ENCODE data around the gene RNLS.
A peak's percentile ranks its signal among the peaks of the same experiment; 100 is the strongest.

The RNLS gene

DNA sequence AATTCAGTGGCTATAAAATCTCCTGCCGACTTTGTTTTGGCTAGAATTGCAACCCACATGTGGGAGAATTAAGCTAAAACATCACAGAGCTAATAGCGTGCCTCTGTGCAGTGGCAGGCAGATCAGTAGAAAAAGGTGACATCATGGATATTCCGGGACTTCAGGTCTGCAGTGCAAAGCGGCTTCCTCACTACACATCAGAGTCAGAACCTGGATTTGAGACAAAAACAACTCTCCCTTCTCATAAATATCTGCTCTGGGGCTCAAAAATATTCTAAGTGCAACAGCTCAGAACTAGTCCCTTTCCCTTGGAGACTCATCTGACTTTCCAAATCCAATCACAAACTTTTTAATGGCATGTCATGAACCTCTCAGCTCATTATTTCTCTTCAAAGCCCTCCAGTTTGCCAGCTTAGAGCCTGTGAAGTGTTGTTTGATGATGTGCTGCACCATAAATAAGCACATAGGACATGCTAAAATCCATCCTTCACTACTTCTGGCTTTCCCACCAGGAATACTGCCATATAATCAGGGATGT, 337.1 kb downstream of the RNLS start:
- DNase-seq = no peak

GRCh38 chr10:88244781-88245625, 338.1 kb downstream of the RNLS start:
- peak; percentile 68 for DNase-seq

DNA sequence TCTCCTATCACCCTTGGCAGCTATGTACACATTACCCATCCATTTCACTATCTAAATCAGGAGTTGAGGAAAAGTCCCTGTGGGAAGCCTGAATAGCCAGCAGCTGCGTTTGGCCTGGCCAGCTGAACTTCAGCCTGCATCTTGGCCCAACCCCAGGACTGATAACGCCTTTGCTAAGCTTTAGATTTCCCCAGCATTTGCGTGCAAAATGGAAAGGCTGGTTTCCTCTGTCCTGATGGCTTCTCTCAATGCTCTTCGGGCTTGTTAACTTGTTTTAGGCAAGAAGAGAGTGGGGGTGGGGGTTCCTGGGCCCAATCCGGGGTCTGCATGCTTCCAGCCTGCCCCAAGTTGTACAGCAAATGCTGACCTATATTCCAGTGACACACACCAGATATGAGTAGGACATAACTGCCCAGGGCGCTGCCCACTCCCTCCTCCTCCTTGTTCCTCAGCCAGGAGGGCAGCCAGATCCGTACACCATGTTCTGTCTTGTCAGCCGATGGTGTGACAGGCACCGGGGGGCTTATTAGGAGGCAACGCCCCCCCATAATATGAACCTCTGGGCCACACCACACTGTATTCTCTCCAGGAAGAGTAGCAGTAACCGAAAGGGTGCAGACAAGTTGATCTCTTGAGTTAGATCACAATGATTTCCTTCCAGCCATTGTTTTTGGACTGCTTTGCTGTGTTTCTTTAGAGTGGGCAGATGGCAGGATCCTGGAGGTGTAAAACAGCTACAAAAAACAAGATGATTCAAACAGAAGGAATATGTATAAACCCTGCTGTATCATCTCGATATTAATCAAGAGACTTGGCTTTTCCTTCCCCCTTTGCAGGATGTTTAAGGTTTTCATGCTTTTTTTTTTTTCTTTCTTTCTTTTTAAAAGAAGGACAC, 339.0 kb downstream of the RNLS start:
- DNase-seq = peak; percentile 80

DNA sequence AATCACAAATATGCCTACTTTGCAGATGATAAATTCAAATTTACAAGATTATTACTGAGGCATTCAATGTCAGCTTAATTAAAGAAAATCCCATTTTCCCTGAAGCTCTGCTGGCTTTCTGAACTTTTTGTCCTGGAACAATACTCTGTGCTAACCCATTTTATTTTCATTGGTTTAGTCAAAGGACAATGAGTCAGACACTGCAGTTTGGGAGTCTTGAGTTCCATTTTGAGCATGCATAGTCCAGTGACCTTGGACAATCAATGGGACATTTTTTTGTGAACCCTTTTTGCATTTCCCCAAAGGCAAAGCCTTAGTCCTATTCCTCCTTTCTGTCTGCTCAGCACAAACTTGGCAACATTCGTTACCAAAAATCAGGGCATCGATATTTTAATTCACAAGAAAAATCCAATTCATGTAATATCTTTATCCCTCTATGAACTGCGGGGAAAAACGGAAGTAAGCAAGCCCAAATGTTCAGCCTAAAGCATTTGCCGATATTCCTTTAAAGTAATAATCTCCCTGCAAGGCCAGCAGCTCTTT, 339.8 kb downstream of the RNLS start:
- DNase-seq = no peak

DNA sequence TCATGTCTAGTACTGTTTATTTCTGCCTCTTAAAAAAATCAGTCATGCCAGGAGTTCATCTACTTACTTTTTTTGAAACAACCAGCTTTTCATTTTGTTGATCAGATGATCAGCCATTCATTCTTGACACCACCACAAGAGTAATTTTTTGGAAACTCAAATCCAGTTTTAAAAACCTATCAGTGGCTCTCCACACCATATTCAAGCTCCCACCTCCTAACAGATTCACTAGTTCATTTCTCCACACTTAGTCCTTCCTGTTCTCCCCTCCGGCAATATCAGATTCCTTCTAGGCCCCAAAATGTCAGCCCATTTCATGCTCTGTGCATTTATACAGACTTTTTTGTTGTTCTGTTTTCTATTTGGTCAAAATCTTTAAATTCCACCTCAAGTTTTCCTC, 341.6 kb downstream of the RNLS start:
- DNase-seq = no peak

DNA sequence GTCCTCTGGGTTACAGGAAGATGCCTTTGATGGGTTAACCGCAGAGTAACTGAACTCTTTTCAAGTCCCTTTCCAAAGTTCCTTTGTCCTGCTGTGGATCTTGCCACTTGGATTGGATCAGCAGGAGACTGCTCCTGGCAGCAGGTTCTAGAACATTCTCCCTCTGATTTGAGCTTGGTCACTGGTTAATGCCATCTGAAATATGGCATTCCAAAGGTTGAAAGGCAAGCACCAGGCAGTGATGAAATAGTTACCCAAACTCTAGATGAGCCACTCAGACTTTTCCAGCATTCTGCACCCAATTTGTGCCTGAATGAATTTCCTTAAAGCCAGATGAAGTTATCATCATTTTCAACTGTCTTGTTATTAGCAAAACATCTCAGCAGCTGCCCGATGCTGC, 343.9 kb downstream of the RNLS start:
- DNase-seq = no peak

- no peak for DNase-seq
Measured at GRCh38 chr10:88238615-88238914, 344.6 kb downstream of the RNLS start.

GRCh38 chr10:88237896-88238614, 345.1 kb downstream of the RNLS start:
- DNase-seq = peak; percentile 22

- peak; percentile 72 for DNase-seq
Measured at GRCh38 chr10:88236121-88236743, 346.9 kb downstream of the RNLS start.

- DNase-seq = no peak
Measured at GRCh38 chr10:88234297-88234696, 348.8 kb downstream of the RNLS start.

GRCh38 chr10:88233870-88234269, 349.2 kb downstream of the RNLS start:
- DNase-seq = no peak

- DNase-seq = no peak
Measured at GRCh38 chr10:88232983-88233543, 350.1 kb downstream of the RNLS start.

GRCh38 chr10:88232029-88232895, 350.9 kb downstream of the RNLS start:
- DNase-seq = no peak

DNA sequence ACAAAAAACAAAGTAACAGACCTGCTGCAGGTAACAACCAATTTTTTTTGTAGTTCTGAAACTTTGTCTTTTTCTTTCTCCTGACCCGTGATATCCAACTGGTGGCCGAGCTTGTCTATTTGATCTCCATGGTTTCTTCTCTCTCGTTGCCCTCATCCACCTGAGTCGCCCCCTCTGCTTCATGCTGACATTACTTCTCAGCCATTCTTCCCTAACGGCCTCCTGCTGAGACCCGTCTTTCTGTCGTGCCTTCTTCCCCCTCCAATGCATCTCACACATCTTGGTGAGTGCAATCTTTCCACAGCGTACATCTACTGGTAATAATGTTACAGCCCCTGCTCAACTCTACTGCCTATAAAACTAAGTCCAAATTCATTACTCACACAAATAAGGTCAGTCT, 352.9 kb downstream of the RNLS start:
- no peak for DNase-seq

- peak; percentile 62 for DNase-seq
Measured at GRCh38 chr10:88228130-88228529, 355.0 kb downstream of the RNLS start.

DNA sequence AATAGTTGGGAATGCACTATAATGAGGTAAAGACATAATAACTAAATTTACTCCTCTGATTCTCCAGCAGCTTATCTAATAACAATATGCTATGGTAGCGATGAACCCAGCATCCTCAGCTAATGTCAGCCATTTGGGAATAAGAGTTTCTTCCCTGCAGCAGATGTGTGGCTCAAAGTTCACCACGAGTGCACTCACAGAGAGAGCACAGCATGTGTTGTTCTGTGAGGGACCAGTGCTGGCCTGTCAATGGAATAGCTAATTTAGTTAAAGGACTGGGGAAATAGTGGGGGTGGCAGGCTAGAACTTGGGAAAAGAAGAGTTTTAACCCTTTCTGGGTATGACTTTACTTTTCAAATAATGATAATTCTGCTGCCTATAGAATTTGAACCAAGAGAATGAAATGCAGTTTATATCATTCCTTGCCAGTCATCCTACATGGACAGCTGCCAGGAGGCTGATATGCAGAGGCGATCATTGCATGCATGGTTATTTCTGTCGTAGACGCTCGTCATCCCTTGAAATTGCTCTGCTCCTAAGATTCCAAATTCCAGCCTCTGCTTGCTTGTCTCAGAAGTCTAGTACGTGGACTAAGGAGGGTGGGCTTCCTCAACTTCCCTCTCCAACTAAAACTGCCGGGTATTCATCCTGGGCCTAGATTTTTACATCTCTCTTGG, 355.6 kb downstream of the RNLS start:
- DNase-seq = peak; percentile 90

GRCh38 chr10:88226891-88227290, 356.2 kb downstream of the RNLS start:
- peak; percentile 55 for DNase-seq

GRCh38 chr10:88226071-88226659, 357.0 kb downstream of the RNLS start:
- DNase-seq = no peak

All from OCI-M1 (cell line).